IPS-20b (cell line): Measurements from ENCODE around the gene TBXA2R.

Experiments used
- H3K27ac ChIP-seq: one replicate; pipeline ENCODE4 v1.5.1; 2013; ENCODE audit warnings: low read length
- H3K27me3 ChIP-seq: 2 replicates; pipeline ENCODE4 v1.6.1; 2013; ENCODE audit warnings: mild to moderate bottlenecking, low read length, inconsistent platforms; ENCODE audit not compliant: insufficient read depth
- H3K36me3 ChIP-seq: 2 replicates; pipeline ENCODE4 v1.6.1; 2013; ENCODE audit warnings: low read depth, mild to moderate bottlenecking, inconsistent platforms, low read length, moderate library complexity; ENCODE audit not compliant: insufficient read depth
- H3K4me1 ChIP-seq: 2 replicates; pipeline ENCODE4 v1.6.1; 2013; ENCODE audit warnings: mild to moderate bottlenecking, control low read depth, inconsistent platforms, low read length, moderate library complexity; ENCODE audit not compliant: insufficient read depth
- H3K4me3 ChIP-seq: 2 replicates; pipeline ENCODE4 v1.5.1; 2013; ENCODE audit warnings: mild to moderate bottlenecking, low read length, inconsistent platforms
- H3K9ac ChIP-seq: 2 replicates; pipeline ENCODE4 v1.6.1; 2013; ENCODE audit warnings: low read depth, mild to moderate bottlenecking, inconsistent platforms, low read length, moderate library complexity
- H3K9me3 ChIP-seq: 2 replicates; pipeline ENCODE4 v1.6.1; 2013; ENCODE audit warnings: mild to moderate bottlenecking, low read depth, low read length, inconsistent platforms; ENCODE audit not compliant: insufficient read depth

The TBXA2R gene

DNA sequence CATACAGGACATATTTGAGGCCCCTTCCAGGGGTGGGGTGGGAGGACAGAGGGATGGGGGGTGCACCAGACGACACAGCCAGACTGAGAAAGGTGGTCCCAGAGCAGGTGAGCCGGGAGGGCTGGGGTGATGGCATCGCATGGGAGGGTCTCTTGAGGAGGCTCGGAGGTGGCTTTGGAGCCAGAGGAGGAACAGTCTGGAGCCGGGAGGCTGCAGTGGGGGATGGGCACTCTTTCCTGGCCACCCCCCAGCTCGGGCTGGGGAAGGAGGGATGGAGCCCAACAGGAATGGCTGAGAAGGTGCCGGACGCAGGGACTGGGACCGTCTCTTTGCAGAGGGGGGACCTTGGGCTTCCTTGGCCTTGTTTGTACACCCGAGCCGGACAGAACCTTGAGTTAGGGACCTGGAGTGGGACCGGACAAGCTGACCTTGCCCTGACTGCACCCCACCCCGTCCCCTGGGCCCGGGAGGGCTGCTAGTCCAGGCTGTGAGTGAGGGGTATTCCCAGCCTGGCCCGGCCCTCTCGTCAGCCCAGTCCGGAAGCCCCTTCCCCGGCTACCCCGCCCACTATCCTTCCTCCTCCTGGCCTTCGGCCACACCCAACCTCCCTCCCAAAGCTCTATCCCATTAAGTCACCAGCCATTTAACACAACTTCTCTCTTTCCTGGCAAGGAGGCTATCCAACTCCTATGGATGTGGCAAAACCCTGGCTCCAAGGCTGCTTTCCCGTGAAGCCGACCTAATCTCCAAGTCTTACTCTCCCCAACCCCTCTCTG lies 816 bp upstream of the TBXA2R start:
- Histone ChIP-seq H3K4me1 (0 out of 2 replicates have a peak, but pooled peaks cover 3% of the 10 kb centered on the region), H3K4me3 (peak overlapping the region; percentile 67), H3K9me3 (no peaks in the 10 kb centered on the region), H3K27me3 (peaks cover 26% of the 10 kb centered on the region), H3K36me3 (peaks cover 9% of the 10 kb centered on the region; the same call in 1 of the 2 replicates), H3K27ac (no peak overlapping the region), H3K9ac (no peak overlapping the region)

DNA sequence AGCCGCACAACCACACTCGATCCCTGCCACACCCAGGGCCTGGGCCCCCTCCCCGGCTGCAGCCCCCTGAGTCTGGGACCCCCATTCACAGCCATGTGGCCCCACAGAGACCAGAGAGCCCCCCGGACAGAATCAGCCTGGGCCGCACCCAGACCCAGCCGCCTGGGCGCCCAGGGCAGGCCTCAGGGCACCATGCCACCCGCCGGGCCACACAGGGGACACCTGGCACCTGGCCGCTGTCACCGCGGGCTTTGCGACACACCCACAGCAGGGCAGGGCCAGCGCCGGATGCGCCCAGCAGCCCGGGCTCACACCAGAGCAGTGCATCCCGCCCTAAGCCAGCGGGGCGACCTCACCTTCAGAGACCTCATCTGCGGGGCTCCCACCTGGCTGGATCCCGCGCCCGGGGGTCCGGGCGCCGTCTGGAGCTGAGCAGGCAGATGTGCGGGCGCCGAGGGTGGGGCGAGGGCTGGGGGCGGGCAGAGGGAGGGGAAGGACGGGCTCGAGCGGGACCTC lies 443 bp downstream of the TBXA2R start:
- Histone ChIP-seq H3K9me3 (no peaks in the 10 kb centered on the region), H3K9ac (no peak overlapping the region), H3K27me3 (peaks cover 26% of the 10 kb centered on the region), H3K4me1 (0 out of 2 replicates have a peak, but pooled peaks cover 3% of the 10 kb centered on the region), H3K27ac (no peak overlapping the region), H3K4me3 (peak overlapping the region; percentile 67; the same call in 1 of the 2 replicates), H3K36me3 (no peaks in the 10 kb centered on the region)

DNA sequence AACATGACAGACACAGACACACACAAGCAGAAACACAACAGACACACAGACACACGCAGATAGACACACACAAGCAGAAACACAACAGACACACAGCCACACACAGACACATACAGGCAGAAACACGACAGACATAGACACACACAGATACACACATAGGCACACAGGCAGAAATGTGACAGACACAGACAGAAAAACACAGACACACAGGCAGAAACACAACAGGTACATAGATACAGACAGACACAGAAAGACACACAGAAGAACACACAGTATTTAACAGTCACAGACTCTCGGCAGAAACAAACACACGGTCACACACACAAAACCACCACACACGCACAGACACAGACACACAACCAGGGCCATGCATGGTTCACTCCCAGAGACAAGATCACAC lies 905 bp downstream of the TBXA2R start:
- H3K9me3 ChIP-seq: no peaks in the 10 kb centered on the region
- H3K27me3 ChIP-seq: peaks cover 26% of the 10 kb centered on the region
- no peak overlapping the region for H3K9ac ChIP-seq
- H3K4me1 ChIP-seq: 0 out of 2 replicates have a peak, but pooled peaks cover 3% of the 10 kb centered on the region
- H3K27ac ChIP-seq: no peak overlapping the region
- H3K36me3 ChIP-seq: no peaks in the 10 kb centered on the region
- no peak overlapping the region; the same call in 1 of the 2 replicates for H3K4me3 ChIP-seq

DNA sequence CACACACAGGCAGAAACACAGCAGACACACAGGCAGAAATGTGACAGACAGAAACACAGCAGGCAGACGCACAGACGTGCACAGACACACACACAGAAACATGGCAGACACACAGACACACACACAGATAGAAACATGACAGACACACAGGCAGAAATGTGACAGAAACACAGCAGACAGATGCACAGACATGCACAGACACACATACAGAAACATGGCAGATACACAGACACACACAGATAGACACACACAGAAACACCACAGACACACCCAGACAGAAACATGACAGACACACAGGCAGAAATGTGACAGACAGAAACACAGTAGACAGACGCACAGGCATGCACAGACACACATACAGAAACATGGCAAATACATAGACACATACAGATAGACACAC lies 1.3 kb downstream of the TBXA2R start:
- Histone ChIP-seq H3K9me3 (no peaks in the 10 kb centered on the region), H3K4me1 (0 out of 2 replicates have a peak, but pooled peaks cover 3% of the 10 kb centered on the region), H3K27me3 (peaks cover 26% of the 10 kb centered on the region), H3K36me3 (no peaks in the 10 kb centered on the region), H3K9ac (no peak overlapping the region), H3K4me3 (no peak overlapping the region), H3K27ac (no peak overlapping the region)

DNA sequence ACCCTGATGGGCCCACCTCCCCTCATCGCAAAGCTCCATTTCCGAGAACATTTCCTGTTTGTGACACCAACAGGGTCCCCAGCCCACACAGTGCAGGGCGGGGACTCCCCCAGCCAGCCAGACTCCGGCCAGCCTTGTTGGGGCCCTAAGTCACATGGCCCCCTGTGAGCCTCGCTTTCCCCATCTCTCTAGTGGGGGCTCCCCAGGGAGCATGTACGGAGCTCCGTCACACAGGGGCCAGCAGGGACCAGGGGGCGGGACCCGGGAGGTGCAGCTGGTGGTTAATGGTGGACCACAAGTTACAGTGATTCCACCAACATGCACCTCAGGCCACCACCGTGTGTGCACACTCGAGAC lies 1.7 kb downstream of the TBXA2R start:
- H3K9me3 ChIP-seq: no peaks in the 10 kb centered on the region
- no peaks in the 10 kb centered on the region for H3K36me3 ChIP-seq
- no peak overlapping the region for H3K27ac ChIP-seq
- 0 out of 2 replicates have a peak, but pooled peaks cover 3% of the 10 kb centered on the region for H3K4me1 ChIP-seq
- H3K4me3 ChIP-seq: no peak overlapping the region
- H3K27me3 ChIP-seq: peaks cover 26% of the 10 kb centered on the region
- no peak overlapping the region for H3K9ac ChIP-seq

DNA sequence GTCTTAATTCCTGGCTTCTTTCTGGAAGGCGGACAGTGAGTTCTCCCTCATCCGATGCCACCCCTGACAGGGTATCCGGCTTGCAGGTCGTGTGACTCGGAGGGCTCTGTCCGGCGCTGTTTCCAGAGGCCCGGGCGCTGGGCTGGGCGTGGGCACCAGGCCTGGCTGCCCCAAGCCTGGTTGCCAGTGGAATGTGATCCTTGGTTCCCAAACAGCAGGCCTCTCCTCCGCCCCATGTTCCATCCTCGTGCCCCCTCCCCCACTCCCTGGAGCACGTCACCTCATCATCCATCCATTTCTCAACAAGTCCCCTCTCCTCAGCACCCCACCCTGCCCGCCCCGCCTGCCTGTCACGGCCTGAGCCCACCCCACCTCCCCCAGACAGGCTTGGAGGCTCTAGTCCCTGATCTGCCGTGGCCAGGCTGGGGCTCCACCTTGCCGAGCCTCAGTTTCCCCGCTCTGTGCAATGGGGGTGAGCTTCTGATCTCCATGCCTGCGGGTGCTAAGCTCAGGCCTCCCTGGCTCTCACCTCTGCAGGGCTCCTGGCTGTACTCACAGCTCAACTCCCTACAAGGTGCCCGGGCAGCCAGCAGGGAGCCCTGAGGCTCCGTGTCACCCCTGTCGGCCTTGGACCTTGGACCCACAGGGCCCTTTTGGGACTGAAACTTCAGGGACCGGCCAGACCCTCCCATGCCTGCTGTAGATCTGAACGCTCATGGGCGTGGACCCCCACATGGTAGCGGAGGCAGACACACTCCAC lies 2.3 kb downstream of the TBXA2R start:
- Histone ChIP-seq H3K9me3 (no peaks in the 10 kb centered on the region), H3K27me3 (peaks cover 26% of the 10 kb centered on the region), H3K4me1 (0 out of 2 replicates have a peak, but pooled peaks cover 3% of the 10 kb centered on the region), H3K9ac (no peak overlapping the region), H3K4me3 (no peak overlapping the region), H3K36me3 (no peaks in the 10 kb centered on the region), H3K27ac (no peak overlapping the region)

DNA sequence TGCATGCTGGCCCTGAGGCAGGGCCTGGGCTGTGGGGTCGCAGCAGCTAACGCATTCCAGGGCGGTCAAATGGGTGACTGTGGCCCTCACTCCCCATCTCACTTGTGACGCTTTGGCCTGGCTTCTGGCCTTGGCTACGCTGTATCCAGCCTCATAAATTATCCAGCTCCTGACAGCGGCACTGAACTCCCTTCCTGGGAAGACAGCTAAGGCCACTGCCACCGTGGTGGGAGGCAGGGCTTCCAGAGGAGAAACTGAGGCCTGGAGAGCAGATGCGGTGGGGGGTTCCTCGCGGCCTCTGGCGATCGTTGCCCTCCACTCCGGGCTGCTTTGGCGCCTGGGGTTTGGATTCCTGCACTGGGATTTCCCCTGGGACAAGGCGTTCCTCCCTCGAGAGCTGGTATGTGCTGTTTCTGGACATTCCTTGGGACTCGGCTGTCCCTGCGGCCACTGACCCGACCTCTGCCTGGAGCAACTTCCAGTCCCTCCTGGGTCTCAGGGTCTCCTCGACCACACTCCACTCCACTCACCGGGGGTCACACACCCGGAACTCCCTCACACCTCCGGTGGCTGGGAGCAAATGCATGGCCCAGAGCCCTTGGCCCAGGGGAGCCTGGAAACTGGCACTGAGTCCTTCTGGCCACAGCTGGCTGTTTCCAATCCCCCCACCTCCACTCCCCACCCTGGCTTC lies 3.4 kb downstream of the TBXA2R start:
- Histone ChIP-seq H3K36me3 (no peaks in the 10 kb centered on the region), H3K27me3 (peaks cover 26% of the 10 kb centered on the region), H3K4me1 (0 out of 2 replicates have a peak, but pooled peaks cover 3% of the 10 kb centered on the region), H3K9me3 (no peaks in the 10 kb centered on the region), H3K9ac (no peak overlapping the region), H3K27ac (no peak overlapping the region), H3K4me3 (no peak overlapping the region)

DNA sequence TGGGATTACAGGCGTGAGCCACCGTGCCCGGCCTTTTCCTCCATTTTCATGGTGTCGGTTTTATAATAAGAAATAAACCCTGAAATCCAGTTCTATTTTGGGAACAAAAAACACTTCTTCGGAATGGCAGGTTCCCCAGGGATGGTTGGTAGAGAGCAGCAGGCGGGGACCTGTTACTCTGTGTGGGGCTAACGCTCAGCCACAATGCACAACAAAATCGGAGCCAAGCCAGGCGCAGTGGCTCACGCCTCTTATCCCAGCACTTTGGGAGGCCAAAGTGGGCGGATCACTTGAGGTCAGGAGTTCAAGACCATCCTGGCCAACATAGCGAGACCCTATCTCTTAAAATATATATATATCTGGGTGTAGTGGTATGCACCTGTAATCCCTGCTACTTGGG lies 5.7 kb downstream of the TBXA2R start:
- Histone ChIP-seq H3K27me3 (peaks cover 14% of the 10 kb centered on the region), H3K9ac (no peak overlapping the region), H3K4me3 (no peak overlapping the region), H3K9me3 (no peaks in the 10 kb centered on the region), H3K4me1 (no peaks in the 10 kb centered on the region), H3K27ac (no peak overlapping the region), H3K36me3 (no peaks in the 10 kb centered on the region)

DNA sequence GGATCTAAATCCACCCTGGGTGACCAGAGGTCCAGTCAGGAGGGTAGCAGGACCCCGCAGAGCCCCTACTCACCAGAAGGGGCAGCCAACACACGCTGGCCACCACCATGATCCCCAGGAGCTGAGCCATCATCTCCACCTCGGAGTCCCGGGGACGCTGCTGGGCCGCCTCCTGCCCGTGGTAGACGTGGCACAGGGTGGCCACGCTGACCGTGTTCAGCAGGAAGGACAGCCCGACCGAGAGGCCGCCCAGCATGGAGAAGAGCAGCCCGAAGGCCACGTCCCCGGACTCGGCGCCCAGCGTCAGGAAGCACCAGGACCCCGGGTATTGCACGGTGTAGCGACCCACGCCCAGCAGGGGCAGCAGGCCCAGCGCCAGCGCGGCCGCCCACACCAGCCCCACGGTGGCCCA lies 6.9 kb downstream of the TBXA2R start:
- Histone ChIP-seq H3K36me3 (no peaks in the 10 kb centered on the region), H3K27me3 (peaks cover 1% of the 10 kb centered on the region; the same call in 1 of the 2 replicates), H3K4me1 (no peaks in the 10 kb centered on the region), H3K9me3 (no peaks in the 10 kb centered on the region), H3K27ac (no peak overlapping the region), H3K9ac (no peak overlapping the region), H3K4me3 (no peak overlapping the region)

DNA sequence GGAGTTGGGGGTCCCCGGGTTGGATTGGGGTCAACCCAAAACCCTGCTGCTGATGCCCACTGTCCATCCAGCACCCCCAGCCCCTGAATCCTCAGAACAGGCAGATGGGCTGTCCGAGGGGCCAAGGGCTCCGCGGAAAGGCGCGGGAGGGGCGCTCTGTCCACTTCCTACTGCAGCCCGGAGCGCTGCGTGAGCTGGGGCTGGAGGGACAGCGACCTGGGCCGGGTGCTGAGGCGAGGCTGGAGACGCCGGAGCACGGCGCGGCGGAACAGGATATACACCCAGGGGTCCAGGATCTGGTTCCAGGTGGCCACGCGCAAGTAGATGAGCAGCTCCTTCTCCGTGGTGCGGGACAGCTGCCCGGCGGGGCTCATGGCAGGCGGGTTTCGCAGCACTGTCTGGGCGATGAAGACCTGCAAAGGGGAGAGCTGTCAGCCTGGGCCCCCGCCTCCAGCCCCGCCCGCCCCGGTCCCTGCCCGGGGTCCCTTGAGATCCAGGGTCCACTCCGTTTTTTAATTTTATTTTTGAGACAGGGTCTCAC lies 11.1 kb downstream of the TBXA2R start:
- peaks cover 24% of the 10 kb centered on the region for H3K27me3 ChIP-seq
- H3K4me3 ChIP-seq: no peak overlapping the region
- H3K9ac ChIP-seq: no peak overlapping the region
- H3K27ac ChIP-seq: no peak overlapping the region
- no peaks in the 10 kb centered on the region for H3K4me1 ChIP-seq
- H3K36me3 ChIP-seq: no peaks in the 10 kb centered on the region
- peaks cover 15% of the 10 kb centered on the region; the same call in 1 of the 2 replicates for H3K9me3 ChIP-seq

DNA sequence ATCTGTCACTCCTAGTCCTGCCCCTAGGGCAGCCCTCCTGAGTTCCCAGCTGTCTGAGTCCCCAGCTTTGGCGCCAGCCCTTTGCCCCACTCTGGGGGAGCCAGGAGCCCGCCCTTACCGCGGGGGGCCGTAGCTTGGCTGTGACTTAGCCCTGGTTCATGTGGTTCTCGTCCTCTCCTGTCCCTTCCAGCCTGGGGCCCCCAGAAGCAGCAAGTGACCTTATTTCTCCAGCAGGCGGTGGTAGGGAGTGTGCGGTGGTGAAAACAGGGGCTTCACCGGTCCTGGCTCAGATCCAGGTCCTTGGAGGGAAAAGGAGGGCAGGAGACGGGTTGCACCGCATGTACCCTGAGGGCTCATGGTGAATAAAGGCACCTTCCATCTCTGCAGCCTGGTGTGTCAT lies 13.5 kb downstream of the TBXA2R start:
- peaks cover 19% of the 10 kb centered on the region; the same call in 1 of the 2 replicates for H3K9me3 ChIP-seq
- H3K27me3 ChIP-seq: peaks cover 24% of the 10 kb centered on the region
- no peaks in the 10 kb centered on the region for H3K36me3 ChIP-seq
- H3K27ac ChIP-seq: no peak overlapping the region
- no peak overlapping the region for H3K9ac ChIP-seq
- no peaks in the 10 kb centered on the region for H3K4me1 ChIP-seq
- H3K4me3 ChIP-seq: no peak overlapping the region
